HG02938 (cell line): Measurements from ENCODE around the gene DNAJC3.

Experiments
- ATAC-seq: cut with Tn5 transposase; IDR thresholded peaks from one replicate; pipeline ENCODE4 v1.9.1; 2021; ENCODE audit warnings: mild to moderate bottlenecking, moderate library complexity; ENCODE audit not compliant: unreplicated experiment

DNAJC3 gene

GRCh38 chr13:95833126-95833525 lies 156.2 kb downstream of the DNAJC3 start:
- ATAC-seq, result no peak

GRCh38 chr13:95833719-95834118 lies 156.8 kb downstream of the DNAJC3 start:
- ATAC-seq, result no peak

GRCh38 chr13:95834134-95834765 lies 157.3 kb downstream of the DNAJC3 start:
- peak; percentile 83 for ATAC-seq

- no peak for ATAC-seq
These were observed 165.0 kb downstream of the DNAJC3 start for GRCh38 chr13:95841894-95842293.

GRCh38 chr13:95842898-95843297 lies 166.0 kb downstream of the DNAJC3 start:
- ATAC-seq, result no peak
